ENCODE data around the gene FTSJ3.
"Not testable (repeated sequence)": the region's sequence is repeated elsewhere in the genome, so short reads cannot be mapped to it uniquely, and the experiment has no call there.

FTSJ3 gene

GRCh38 chr17:63828936-63829335 is 1.5 kb upstream of the FTSJ3 start:
- no peak for DNase-seq (ENCODE audit: low spot score)
- FAIRE-seq, result no peak

GRCh38 chr17:63827801-63828221 is 348 bp upstream of the FTSJ3 start:
- FAIRE-seq (no peak), DNase-seq (ENCODE audit: low spot score) (no peak)

- no peak for FAIRE-seq
- no peak for DNase-seq (ENCODE audit: low spot score)
Measured at GRCh38 chr17:63826468-63827001, 928 bp downstream of the FTSJ3 start.

GRCh38 chr17:63824362-63824761 is 3.1 kb downstream of the FTSJ3 start:
- DNase-seq (ENCODE audit: low spot score), result no peak
- no peak for FAIRE-seq

- FAIRE-seq (no peak), DNase-seq (ENCODE audit: low spot score) (no peak)
Measured at GRCh38 chr17:63823659-63824331, 3.7 kb downstream of the FTSJ3 start.

- FAIRE-seq (no peak), DNase-seq (ENCODE audit: low spot score) (no peak)
Measured at GRCh38 chr17:63822537-63822936, 4.9 kb downstream of the FTSJ3 start.

GRCh38 chr17:63821804-63822203 is 5.7 kb downstream of the FTSJ3 start:
- FAIRE-seq, result no peak
- DNase-seq (ENCODE audit: low spot score), result no peak

GRCh38 chr17:63820963-63821561 is 6.4 kb downstream of the FTSJ3 start:
- FAIRE-seq, result no peak

GRCh38 chr17:63819585-63820537 is 7.6 kb downstream of the FTSJ3 start:
- no peak for DNase-seq (ENCODE audit: low spot score)
- FAIRE-seq, result no peak

More at GRCh38 chr17:63820963-63821561, 6.4 kb downstream of the FTSJ3 start:
- no peak for DNase-seq (ENCODE audit: low spot score)

- DNase-seq (ENCODE audit: low spot score) (peak; percentile 55), FAIRE-seq (peak; percentile 87)
Measured at GRCh38 chr17:63819131-63819530, 8.3 kb downstream of the FTSJ3 start.

GRCh38 chr17:63817736-63818385 is 9.6 kb downstream of the FTSJ3 start:
- DNase-seq (ENCODE audit: low spot score) (no peak), FAIRE-seq (no peak)

GRCh38 chr17:63816669-63817068 is 10.8 kb downstream of the FTSJ3 start:
- no peak for FAIRE-seq
- no peak for DNase-seq (ENCODE audit: low spot score)

- DNase-seq (ENCODE audit: low spot score), result no peak
- no peak for FAIRE-seq
Measured at GRCh38 chr17:63816123-63816522, 11.3 kb downstream of the FTSJ3 start.

- DNase-seq (ENCODE audit: low spot score) (no peak), FAIRE-seq (no peak)
Measured at GRCh38 chr17:63809970-63810369, 17.5 kb downstream of the FTSJ3 start.

GRCh38 chr17:63805591-63805990 is 21.9 kb downstream of the FTSJ3 start:
- DNase-seq (ENCODE audit: low spot score), result no peak
- FAIRE-seq, result no peak

GRCh38 chr17:63804328-63804727 is 23.1 kb downstream of the FTSJ3 start:
- DNase-seq (ENCODE audit: low spot score) (no peak), FAIRE-seq (no peak)

- FAIRE-seq (no peak), DNase-seq (ENCODE audit: low spot score) (no peak)
Measured at GRCh38 chr17:63800783-63801182, 26.7 kb downstream of the FTSJ3 start.

GRCh38 chr17:63798572-63799106 is 28.8 kb downstream of the FTSJ3 start:
- DNase-seq (ENCODE audit: low spot score), result no peak
- no peak for FAIRE-seq

- FAIRE-seq; DNase-seq (ENCODE audit: low spot score): not testable (repeated sequence)
Measured at GRCh38 chr17:63796375-63796774, 31.1 kb downstream of the FTSJ3 start.

- DNase-seq (ENCODE audit: low spot score) (no peak), FAIRE-seq (no peak)
Measured at GRCh38 chr17:63792055-63792729, 35.3 kb downstream of the FTSJ3 start.

Data from RCC 7860 (cell line).